Neural cell (in vitro differentiated cells): ENCODE measurements around the gene TNS3. TPM values are rescaled to one million over a fixed set of nuclear protein-coding genes. Genes with fewer than 3 reads are reported as not detected.

Experiments used
- H2AFZ ChIP-seq: fragments of 200-600, 300-800 bp; sonication (generic), shearing (Covaris generic); 2 replicates; pipeline ENCODE4 v1.6.0; 2014; ENCODE audit warnings: low read depth, mild to moderate bottlenecking, antibody characterized with exemption, low read length, moderate library complexity
- H3F3A ChIP-seq: fragments of 200-600 bp; shearing (Covaris generic); 2 replicates; pipeline ENCODE4 v1.6.1; 2016; ENCODE audit warnings: mild to moderate bottlenecking, moderate library complexity, mixed read lengths, antibody characterized with exemption, low read length; ENCODE audit not compliant: insufficient read depth, poor library complexity, severe bottlenecking
- H3K27ac ChIP-seq: fragments of 200-600, 300-800 bp; sonication (generic), shearing (Covaris generic); 2 replicates; pipeline ENCODE4 v1.5.1; 2014; ENCODE audit warnings: mild to moderate bottlenecking, low read length, moderate library complexity
- H3K27me3 ChIP-seq: fragments of 300-800, 200-600 bp; sonication (generic), shearing (Covaris generic); 2 replicates; pipeline ENCODE4 v1.6.0; 2014; ENCODE audit warnings: mild to moderate bottlenecking, low read depth, low read length, moderate library complexity; ENCODE audit not compliant: insufficient read depth
- H3K36me3 ChIP-seq: fragments of 300-800, 200-600 bp; sonication (generic), shearing (Covaris generic); 2 replicates; pipeline ENCODE4 v1.5.1; 2014; ENCODE audit warnings: mild to moderate bottlenecking, antibody characterized with exemption, low read length, moderate library complexity; ENCODE audit not compliant: insufficient read depth
- H3K4me2 ChIP-seq: fragments of 300-800, 200-600 bp; sonication (generic), shearing (Covaris generic); 2 replicates; pipeline ENCODE4 v1.6.0; 2014; ENCODE audit warnings: mild to moderate bottlenecking, low read length
- H3K4me3 ChIP-seq: fragments of 300-800, 200-600 bp; sonication (generic), shearing (Covaris generic); 2 replicates; pipeline ENCODE4 v1.5.1; 2014; ENCODE audit warnings: mild to moderate bottlenecking, low read length, moderate library complexity
- H3K79me2 ChIP-seq: fragments of 200-600 bp; shearing (Covaris generic); replicated peaks from 2 replicates; pipeline ENCODE4 v1.6.0; 2014; ENCODE audit warnings: mild to moderate bottlenecking, low read length, moderate library complexity; ENCODE audit not compliant: insufficient read depth
- H3K9ac ChIP-seq: fragments of 300-800, 200-600 bp; sonication (generic), shearing (Covaris generic); 2 replicates; pipeline ENCODE4 v1.6.1; 2016; ENCODE audit warnings: mild to moderate bottlenecking, low read length, mixed read lengths
- H3K9me2 ChIP-seq: fragments of 200-600 bp; shearing (Covaris generic); 2 replicates; pipeline ENCODE4 v1.6.1; 2016; ENCODE audit warnings: mild to moderate bottlenecking, low read length, mixed read lengths; ENCODE audit not compliant: insufficient read depth
- H3K9me3 ChIP-seq: fragments of 200-600, 300-800 bp; sonication (generic), shearing (Covaris generic); 2 replicates; pipeline ENCODE4 v1.6.1; 2016; ENCODE audit warnings: mild to moderate bottlenecking, mixed run types, low read length, moderate library complexity, mixed read lengths
- H4K20me1 ChIP-seq: fragments of 200-600 bp; shearing (Covaris generic); 2 replicates; pipeline ENCODE4 v1.6.1; 2016; ENCODE audit warnings: mild to moderate bottlenecking, mixed run types; ENCODE audit not compliant: insufficient read depth
- EP300 ChIP-seq: fragments of 450-650 bp; conservative IDR thresholded peaks from 2 replicates; pipeline ENCODE4 v1.6.1; 2014; ENCODE audit warnings: antibody characterized with exemption, mild to moderate bottlenecking, moderate library complexity; ENCODE audit not compliant: poor library complexity, severe bottlenecking
- EZH2 ChIP-seq: fragments of 200-600, 300-800 bp; shearing (Covaris generic), sonication (generic); IDR thresholded peaks from 2 replicates; pipeline ENCODE4 v1.6.1; 2014; ENCODE audit warnings: antibody characterized with exemption, low read length, borderline replicate concordance, mild to moderate bottlenecking; ENCODE audit not compliant: insufficient read depth, poor library complexity, severe bottlenecking
- MXI1 ChIP-seq: fragments of 450-650 bp; conservative IDR thresholded peaks from 2 replicates; pipeline ENCODE4 v1.6.1; 2014; ENCODE audit warnings: antibody characterized with exemption, mild to moderate bottlenecking; ENCODE audit not compliant: poor library complexity, severe bottlenecking
- POLR2AphosphoS5 ChIP-seq: IDR thresholded peaks from 2 replicates; pipeline ENCODE4 v1.6.1; 2012
- RAD21 ChIP-seq: fragments of 450-650 bp; conservative IDR thresholded peaks from 2 replicates; pipeline ENCODE4 v1.6.1; 2014; ENCODE audit warnings: antibody characterized with exemption, mild to moderate bottlenecking, moderate library complexity
- SMC3 ChIP-seq: fragments of 450-650 bp; conservative IDR thresholded peaks from 2 replicates; pipeline ENCODE4 v1.6.1; 2014; ENCODE audit warnings: antibody characterized with exemption, mild to moderate bottlenecking, moderate library complexity; ENCODE audit not compliant: poor library complexity
- TAF1 ChIP-seq: IDR thresholded peaks from 2 replicates; pipeline ENCODE4 v1.6.1; 2012; ENCODE audit warnings: low read depth
- polyA plus RNA-seq: library from polyadenylated mRNA; depleted of rRNA; stranded (reverse); fragments of >200 nt; gene quantifications from 2 replicates; pipeline ENCODE4 v1.2.3, GENCODE V29; 2014
- TF ChIP-seq, protein P1 (sequence below): fragments of 450-650 bp; IDR thresholded peaks from 2 replicates; pipeline ENCODE4 v1.5.1; 2014; ENCODE audit warnings: antibody characterized with exemption, mild to moderate bottlenecking, moderate library complexity; ENCODE audit not compliant: poor library complexity, severe bottlenecking
- TF ChIP-seq, protein P2 (sequence below): IDR thresholded peaks from 2 replicates; pipeline ENCODE4 v1.6.1; 2012; ENCODE audit warnings: borderline replicate concordance

Gene TNS3
- polyA plus RNA-seq, 1 donor from 2014 or later, result 0.58 TPM

DNA sequence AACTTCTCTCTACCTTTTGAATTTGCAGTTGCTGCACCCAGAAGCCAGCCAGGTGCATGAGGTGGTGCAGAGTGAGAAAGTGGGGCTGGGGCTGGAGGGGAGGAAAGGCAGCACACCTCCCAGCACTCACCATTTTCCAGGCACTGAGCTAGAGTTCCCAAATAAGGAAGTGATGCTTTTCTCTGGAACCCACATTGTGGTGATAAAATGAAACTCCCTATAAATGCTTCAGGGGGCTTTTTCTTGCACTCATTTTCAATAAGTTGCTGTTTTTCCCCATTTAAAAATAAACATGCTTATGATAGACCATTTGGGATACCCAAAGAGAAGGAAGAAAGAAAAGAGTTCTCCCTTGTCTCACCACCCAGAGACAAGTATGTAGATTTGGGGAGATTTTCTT lies 42.8 kb upstream of the TNS3 start:
- Histone ChIP-seq H3K9me2 (no peaks in the 10 kb centered on the region), H2AFZ (no peak overlapping the region), H3K4me2 (no peak overlapping the region), H4K20me1 (no peaks in the 10 kb centered on the region), H3K36me3 (no peaks in the 10 kb centered on the region), H3K27ac (no peak overlapping the region), H3K27me3 (no peaks in the 10 kb centered on the region), H3K79me2 (no peaks in the 10 kb centered on the region), H3K9ac (no peak overlapping the region), H3K4me3 (no peak overlapping the region), H3K9me3 (no peaks in the 10 kb centered on the region), H3F3A (no peaks in the 10 kb centered on the region)
- TF ChIP-seq, protein P1, sequence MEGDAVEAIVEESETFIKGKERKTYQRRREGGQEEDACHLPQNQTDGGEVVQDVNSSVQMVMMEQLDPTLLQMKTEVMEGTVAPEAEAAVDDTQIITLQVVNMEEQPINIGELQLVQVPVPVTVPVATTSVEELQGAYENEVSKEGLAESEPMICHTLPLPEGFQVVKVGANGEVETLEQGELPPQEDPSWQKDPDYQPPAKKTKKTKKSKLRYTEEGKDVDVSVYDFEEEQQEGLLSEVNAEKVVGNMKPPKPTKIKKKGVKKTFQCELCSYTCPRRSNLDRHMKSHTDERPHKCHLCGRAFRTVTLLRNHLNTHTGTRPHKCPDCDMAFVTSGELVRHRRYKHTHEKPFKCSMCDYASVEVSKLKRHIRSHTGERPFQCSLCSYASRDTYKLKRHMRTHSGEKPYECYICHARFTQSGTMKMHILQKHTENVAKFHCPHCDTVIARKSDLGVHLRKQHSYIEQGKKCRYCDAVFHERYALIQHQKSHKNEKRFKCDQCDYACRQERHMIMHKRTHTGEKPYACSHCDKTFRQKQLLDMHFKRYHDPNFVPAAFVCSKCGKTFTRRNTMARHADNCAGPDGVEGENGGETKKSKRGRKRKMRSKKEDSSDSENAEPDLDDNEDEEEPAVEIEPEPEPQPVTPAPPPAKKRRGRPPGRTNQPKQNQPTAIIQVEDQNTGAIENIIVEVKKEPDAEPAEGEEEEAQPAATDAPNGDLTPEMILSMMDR, result no peak

DNA sequence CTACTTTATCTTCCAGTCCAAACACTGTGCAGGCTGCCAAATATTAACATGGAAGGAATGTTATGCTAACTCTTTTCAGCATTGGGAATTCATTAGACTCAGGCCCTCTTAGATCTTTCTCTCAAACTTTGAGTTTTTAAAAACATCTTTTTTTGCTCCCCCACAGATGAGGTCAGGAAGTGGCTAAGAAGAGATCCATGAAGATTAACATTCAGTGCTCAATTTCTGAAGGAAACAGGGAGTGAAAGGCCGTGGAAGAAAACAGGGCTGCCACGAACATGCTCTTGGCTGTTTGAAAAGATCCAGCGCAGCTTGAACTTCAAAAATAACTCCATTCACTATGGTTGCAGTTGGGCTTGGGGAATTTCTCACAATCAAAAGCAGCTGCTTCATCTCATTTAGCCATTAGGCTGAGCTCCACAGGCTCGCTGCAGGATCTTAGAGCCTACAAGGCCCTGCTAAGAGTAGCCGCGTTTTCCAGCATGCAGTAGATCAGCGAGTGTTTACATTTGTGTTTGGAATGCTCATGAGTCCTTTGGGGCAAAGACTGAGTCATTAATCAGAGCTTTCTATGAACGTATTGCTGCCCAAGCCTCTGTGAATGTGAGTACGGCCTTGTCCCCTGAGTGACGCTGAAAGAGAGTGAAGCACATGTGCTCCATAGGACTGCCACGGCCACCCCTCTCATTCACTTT lies 41.2 kb upstream of the TNS3 start:
- no peak overlapping the region for H2AFZ ChIP-seq
- H3K9me2 ChIP-seq, result no peaks in the 10 kb centered on the region
- H3K4me3 ChIP-seq, result no peak overlapping the region
- TF ChIP-seq EP300, result no peak
- no peak for TF ChIP-seq EZH2
- no peak for TF ChIP-seq MXI1
- TF ChIP-seq, protein P1, result no peak
- TF ChIP-seq POLR2AphosphoS5, result no peak
- no peak for TF ChIP-seq RAD21
- TF ChIP-seq TAF1, result no peak
- TF ChIP-seq, protein P2, sequence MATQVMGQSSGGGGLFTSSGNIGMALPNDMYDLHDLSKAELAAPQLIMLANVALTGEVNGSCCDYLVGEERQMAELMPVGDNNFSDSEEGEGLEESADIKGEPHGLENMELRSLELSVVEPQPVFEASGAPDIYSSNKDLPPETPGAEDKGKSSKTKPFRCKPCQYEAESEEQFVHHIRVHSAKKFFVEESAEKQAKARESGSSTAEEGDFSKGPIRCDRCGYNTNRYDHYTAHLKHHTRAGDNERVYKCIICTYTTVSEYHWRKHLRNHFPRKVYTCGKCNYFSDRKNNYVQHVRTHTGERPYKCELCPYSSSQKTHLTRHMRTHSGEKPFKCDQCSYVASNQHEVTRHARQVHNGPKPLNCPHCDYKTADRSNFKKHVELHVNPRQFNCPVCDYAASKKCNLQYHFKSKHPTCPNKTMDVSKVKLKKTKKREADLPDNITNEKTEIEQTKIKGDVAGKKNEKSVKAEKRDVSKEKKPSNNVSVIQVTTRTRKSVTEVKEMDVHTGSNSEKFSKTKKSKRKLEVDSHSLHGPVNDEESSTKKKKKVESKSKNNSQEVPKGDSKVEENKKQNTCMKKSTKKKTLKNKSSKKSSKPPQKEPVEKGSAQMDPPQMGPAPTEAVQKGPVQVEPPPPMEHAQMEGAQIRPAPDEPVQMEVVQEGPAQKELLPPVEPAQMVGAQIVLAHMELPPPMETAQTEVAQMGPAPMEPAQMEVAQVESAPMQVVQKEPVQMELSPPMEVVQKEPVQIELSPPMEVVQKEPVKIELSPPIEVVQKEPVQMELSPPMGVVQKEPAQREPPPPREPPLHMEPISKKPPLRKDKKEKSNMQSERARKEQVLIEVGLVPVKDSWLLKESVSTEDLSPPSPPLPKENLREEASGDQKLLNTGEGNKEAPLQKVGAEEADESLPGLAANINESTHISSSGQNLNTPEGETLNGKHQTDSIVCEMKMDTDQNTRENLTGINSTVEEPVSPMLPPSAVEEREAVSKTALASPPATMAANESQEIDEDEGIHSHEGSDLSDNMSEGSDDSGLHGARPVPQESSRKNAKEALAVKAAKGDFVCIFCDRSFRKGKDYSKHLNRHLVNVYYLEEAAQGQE, result no peak
- TF ChIP-seq SMC3, result no peak
- H3K79me2 ChIP-seq, result no peaks in the 10 kb centered on the region
- H3K27ac ChIP-seq, result no peak overlapping the region
- no peaks in the 10 kb centered on the region for H3F3A ChIP-seq
- no peaks in the 10 kb centered on the region for H4K20me1 ChIP-seq
- no peak overlapping the region for H3K4me2 ChIP-seq
- no peaks in the 10 kb centered on the region for H3K36me3 ChIP-seq
- H3K9ac ChIP-seq, result no peak overlapping the region
- no peaks in the 10 kb centered on the region for H3K27me3 ChIP-seq
- no peaks in the 10 kb centered on the region for H3K9me3 ChIP-seq
